K562 (cell line): ENCODE measurements around the gene S100A2. TPM values are rescaled to one million over a fixed set of nuclear protein-coding genes. Genes with fewer than 3 reads are reported as not detected.

Source experiments
- CHAMP1 ChIP-seq: fragments of 450-650 bp; IDR thresholded peaks from 2 replicates; pipeline ENCODE4 v1.6.1; 2016; ENCODE audit warnings: mild to moderate bottlenecking
- HCFC1 ChIP-seq: IDR thresholded peaks from 2 replicates; pipeline ENCODE4 v1.6.1; 2012; ENCODE audit warnings: low read depth, low read length, improper control_type of control experiment
- HOXB6 ChIP-seq: fragments of 250-450 bp; sonication (Bioruptor Pico); IDR thresholded peaks from 2 replicates; pipeline ENCODE4 v1.5.1; 2022; ENCODE audit warnings: mild to moderate bottlenecking, borderline replicate concordance
- KLF1 ChIP-seq: fragments of 450-650 bp; IDR thresholded peaks from 2 replicates; pipeline ENCODE4 v1.6.1; 2016; ENCODE audit warnings: missing genetic modification characterization, missing compliant biosample characterization
- MECOM ChIP-seq: fragments of 250-450 bp; sonication (Bioruptor Pico); IDR thresholded peaks from 2 replicates; pipeline ENCODE4 v1.8.0; 2022; ENCODE audit warnings: inconsistent platforms
- MNT ChIP-seq, 2 experiments: fragments of 450-650 bp; conservative IDR thresholded peaks; 2 replicates each; pipeline ENCODE4 v1.6.1; 2017; ENCODE audit warnings: mild to moderate bottlenecking in 2 of 2, moderate library complexity in 2 of 2
- MYNN ChIP-seq, 2 experiments: sonication (generic); formaldehyde crosslinking in 1 of 2; IDR thresholded peaks; 2 replicates each; pipeline versions ENCODE4 v1.5.0 to v1.6.1; 2016 to 2020; ENCODE audit warnings: antibody characterized with exemption in 1 of 2, missing genetic modification reagents in 1 of 2
- SAFB ChIP-seq: fragments of 200-400 bp; formaldehyde crosslinking; IDR thresholded peaks from 2 replicates; pipeline ENCODE4 v1.6.1; 2017; ENCODE audit warnings: low read depth, low read length, borderline replicate concordance
- ZKSCAN8 ChIP-seq: fragments of 200-800 bp; sonication (Bioruptor generic); IDR thresholded peaks from 2 replicates; pipeline ENCODE4 v1.6.1; 2016; ENCODE audit warnings: missing genetic modification characterization, missing compliant biosample characterization
- ZNF143 ChIP-seq: sonication (generic); formaldehyde crosslinking; IDR thresholded peaks from 2 replicates; pipeline ENCODE4 v1.9.0; 2022; ENCODE audit warnings: mild to moderate bottlenecking, missing genetic modification reagents
- ZNF24 ChIP-seq: fragments of 450-650 bp; IDR thresholded peaks from 2 replicates; pipeline ENCODE4 v1.6.1; 2016
- ZNF253 ChIP-seq: fragments of 250-450 bp; sonication (Bioruptor Pico); conservative IDR thresholded peaks from 2 replicates; pipeline ENCODE4 v1.6.1; 2021; ENCODE audit warnings: mild to moderate bottlenecking
- ZNF77 ChIP-seq: fragments of 250-450 bp; sonication (Bioruptor Pico); IDR thresholded peaks from 2 replicates; pipeline ENCODE4 v1.5.0; 2020
- ZNF780A ChIP-seq: fragments of 250-450 bp; sonication (Bioruptor Pico); IDR thresholded peaks from 2 replicates; pipeline ENCODE4 v1.5.0; 2021; ENCODE audit warnings: mild to moderate bottlenecking
- polyA plus RNA-seq, 8 experiments: library from polyadenylated mRNA; depleted of rRNA in 4 of 8; stranded (reverse) in 5 of 8; unstranded in 3 of 8; fragments of >200 nt; fragmentation: Nextera tagmentation in 2 of 8; fragmentation: Illumina TruSeq in 1 of 8; extraction: Ambion mirVana in 2 of 8; extraction: Trizol in 1 of 8; gene quantifications; 2 replicates each; pipeline versions ENCODE4 v1.2.1 to v1.2.3, GENCODE V29; 2011 to 2014; ENCODE audit warnings: inconsistent platforms in 1 of 8, missing spikeins in 1 of 8
- total RNA-seq, 7 experiments: library from RNA; depleted of rRNA in 6 of 7; stranded (reverse); fragments of >200 nt in 6 of 7; fragmentation: Illumina TruSeq in 2 of 7; extraction: Trizol in 2 of 7; gene quantifications; 2 replicates each; pipeline versions ENCODE4 v1.2.1 to v1.2.3, GENCODE V29; 2011 to 2021; ENCODE audit warnings: low replicate concordance in 1 of 7
- TF ChIP-seq, protein P1 (sequence below): fragments of 450-650 bp; conservative IDR thresholded peaks from 2 replicates; pipeline ENCODE4 v1.6.1; 2016; ENCODE audit warnings: missing genetic modification characterization, low read depth, mild to moderate bottlenecking, control low read depth, missing compliant biosample characterization
- TF ChIP-seq, protein P2 (sequence below): fragments of 250-450 bp; sonication (Bioruptor Pico); IDR thresholded peaks from 2 replicates; pipeline ENCODE4 v1.8.0; 2021; ENCODE audit warnings: mild to moderate bottlenecking, moderate library complexity
- TF ChIP-seq, protein P3 (sequence below), 2 experiments: IDR thresholded peaks; 2 replicates each; pipeline ENCODE4 v1.6.1; 2012; ENCODE audit warnings: improper control_type of control experiment in 2 of 2, low read depth in 2 of 2, low read length in 2 of 2, borderline replicate concordance in 1 of 2

The S100A2 gene
- total and polyA plus RNA-seq, 9 of the 15 experiments (the other 6 are each of a cell fraction or from before 2014, with no cell fraction given), result 0.28 to 0.65 (median 0.44) TPM; not detected in 4

- TF ChIP-seq SAFB, result no peak
- TF ChIP-seq CHAMP1, result no peak
- TF ChIP-seq ZKSCAN8 (CRISPR knock-in tag), result no peak
- no peak for TF ChIP-seq ZNF77 (CRISPR knock-in tag)
- TF ChIP-seq ZNF780A, result no peak
- TF ChIP-seq, protein P1, sequence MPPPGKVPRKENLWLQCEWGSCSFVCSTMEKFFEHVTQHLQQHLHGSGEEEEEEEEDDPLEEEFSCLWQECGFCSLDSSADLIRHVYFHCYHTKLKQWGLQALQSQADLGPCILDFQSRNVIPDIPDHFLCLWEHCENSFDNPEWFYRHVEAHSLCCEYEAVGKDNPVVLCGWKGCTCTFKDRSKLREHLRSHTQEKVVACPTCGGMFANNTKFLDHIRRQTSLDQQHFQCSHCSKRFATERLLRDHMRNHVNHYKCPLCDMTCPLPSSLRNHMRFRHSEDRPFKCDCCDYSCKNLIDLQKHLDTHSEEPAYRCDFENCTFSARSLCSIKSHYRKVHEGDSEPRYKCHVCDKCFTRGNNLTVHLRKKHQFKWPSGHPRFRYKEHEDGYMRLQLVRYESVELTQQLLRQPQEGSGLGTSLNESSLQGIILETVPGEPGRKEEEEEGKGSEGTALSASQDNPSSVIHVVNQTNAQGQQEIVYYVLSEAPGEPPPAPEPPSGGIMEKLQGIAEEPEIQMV (tag), result no peak
- no peak for TF ChIP-seq KLF1 (tag)
- TF ChIP-seq, protein P2, sequence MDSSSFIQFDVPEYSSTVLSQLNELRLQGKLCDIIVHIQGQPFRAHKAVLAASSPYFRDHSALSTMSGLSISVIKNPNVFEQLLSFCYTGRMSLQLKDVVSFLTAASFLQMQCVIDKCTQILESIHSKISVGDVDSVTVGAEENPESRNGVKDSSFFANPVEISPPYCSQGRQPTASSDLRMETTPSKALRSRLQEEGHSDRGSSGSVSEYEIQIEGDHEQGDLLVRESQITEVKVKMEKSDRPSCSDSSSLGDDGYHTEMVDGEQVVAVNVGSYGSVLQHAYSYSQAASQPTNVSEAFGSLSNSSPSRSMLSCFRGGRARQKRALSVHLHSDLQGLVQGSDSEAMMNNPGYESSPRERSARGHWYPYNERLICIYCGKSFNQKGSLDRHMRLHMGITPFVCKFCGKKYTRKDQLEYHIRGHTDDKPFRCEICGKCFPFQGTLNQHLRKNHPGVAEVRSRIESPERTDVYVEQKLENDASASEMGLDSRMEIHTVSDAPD, result no peak
- no peak; the same call in 1 of the 2 replicates for TF ChIP-seq ZNF24
- TF ChIP-seq, protein P3, sequence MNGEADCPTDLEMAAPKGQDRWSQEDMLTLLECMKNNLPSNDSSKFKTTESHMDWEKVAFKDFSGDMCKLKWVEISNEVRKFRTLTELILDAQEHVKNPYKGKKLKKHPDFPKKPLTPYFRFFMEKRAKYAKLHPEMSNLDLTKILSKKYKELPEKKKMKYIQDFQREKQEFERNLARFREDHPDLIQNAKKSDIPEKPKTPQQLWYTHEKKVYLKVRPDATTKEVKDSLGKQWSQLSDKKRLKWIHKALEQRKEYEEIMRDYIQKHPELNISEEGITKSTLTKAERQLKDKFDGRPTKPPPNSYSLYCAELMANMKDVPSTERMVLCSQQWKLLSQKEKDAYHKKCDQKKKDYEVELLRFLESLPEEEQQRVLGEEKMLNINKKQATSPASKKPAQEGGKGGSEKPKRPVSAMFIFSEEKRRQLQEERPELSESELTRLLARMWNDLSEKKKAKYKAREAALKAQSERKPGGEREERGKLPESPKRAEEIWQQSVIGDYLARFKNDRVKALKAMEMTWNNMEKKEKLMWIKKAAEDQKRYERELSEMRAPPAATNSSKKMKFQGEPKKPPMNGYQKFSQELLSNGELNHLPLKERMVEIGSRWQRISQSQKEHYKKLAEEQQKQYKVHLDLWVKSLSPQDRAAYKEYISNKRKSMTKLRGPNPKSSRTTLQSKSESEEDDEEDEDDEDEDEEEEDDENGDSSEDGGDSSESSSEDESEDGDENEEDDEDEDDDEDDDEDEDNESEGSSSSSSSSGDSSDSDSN (IDR thresholded peaks at IDR 0.05; ENCODE audit: borderline replicate concordance in 1 of 2, low read depth in 2 of 2, low read length in 2 of 2), result 0 out of 4 replicates have a peak, but pooled peaks of 1 of the 2 experiments have one; percentile 26
- no peak for TF ChIP-seq ZNF143 (CRISPR knock-in tag)
- 0 out of 4 replicates have a peak, but pooled peaks of 1 of the 2 experiments have one; percentile 15 for TF ChIP-seq MNT (conservative IDR thresholded peaks at IDR 0.05)
- peak; percentile 78; the same call in 1 of the 2 replicates for TF ChIP-seq MYNN (IDR thresholded peaks at IDR 0.05)
- TF ChIP-seq MYNN (CRISPR knock-in tag; IDR thresholded peaks at IDR 0.05), result no peak
- TF ChIP-seq HOXB6 (CRISPR knock-in tag), result no peak
- TF ChIP-seq HCFC1, result no peak
- no peak for TF ChIP-seq ZNF253 (CRISPR knock-in tag)
- no peak for TF ChIP-seq MECOM (CRISPR knock-in tag)
Measured at GRCh38 chr1:153532769-153533599, 32.7 kb downstream of the S100A2 start (continued).
